ENCODE data around the gene NREP. TPM values are rescaled to one million over a fixed set of nuclear protein-coding genes. Genes with fewer than 3 reads are reported as not detected.

NREP gene
- total and polyA plus RNA-seq, 4 donors = 3.0 to 82.7 (median 9.8) TPM

- DNase-seq (ENCODE audit: low spot score) = no peak
- no peaks in the 10 kb centered on the region for H3K9me3 ChIP-seq (ENCODE audit: control insufficient read depth in 4 of 4, low read length in 3 of 4)
- H3K9ac ChIP-seq (ENCODE audit: low read depth in 1 of 2, low read length in 2 of 2) = no peak overlapping the region
- H3K36me3 ChIP-seq (ENCODE audit: control insufficient read depth in 4 of 4, insufficient read depth in 3 of 4, low read depth in 1 of 4, low read length in 3 of 4) = no peaks in the 10 kb centered on the region
- H3K27me3 ChIP-seq (ENCODE audit: control insufficient read depth in 4 of 4, insufficient read depth in 4 of 4, low read length in 3 of 4) = no peaks in the 10 kb centered on the region
- no peak overlapping the region for H3K27ac ChIP-seq (ENCODE audit: low read depth in 1 of 2, low read length in 2 of 2)
- TF ChIP-seq TAF1 (conservative IDR thresholded peaks at IDR 0.05) = no peak
- no peak for TF ChIP-seq ZBTB33 (IDR thresholded peaks at IDR 0.05)
- TF ChIP-seq REST (IDR thresholded peaks at IDR 0.05) = no peak
- no peak for TF ChIP-seq HNF4A (conservative IDR thresholded peaks at IDR 0.05)
- TF ChIP-seq FOXA2 (IDR thresholded peaks at IDR 0.05) = no peak
- TF ChIP-seq MAX (IDR thresholded peaks at IDR 0.05) = no peak
- TF ChIP-seq FOXA1 (IDR thresholded peaks at IDR 0.05) = no peak
- no peak for TF ChIP-seq SP1 (IDR thresholded peaks at IDR 0.05)
- no peak for TF ChIP-seq YY1 (IDR thresholded peaks at IDR 0.05)
- TF ChIP-seq RXRA (IDR thresholded peaks at IDR 0.05) = no peak
- no peak for TF ChIP-seq CTCF (IDR thresholded peaks at IDR 0.05; ENCODE audit: low read depth, low read length, missing input control)
- TF ChIP-seq ATF3 (IDR thresholded peaks at IDR 0.05) = no peak
- no peak for TF ChIP-seq RAD21 (IDR thresholded peaks at IDR 0.05)
- no peak for TF ChIP-seq EGR1 (IDR thresholded peaks at IDR 0.05; ENCODE audit: low read depth in 2 of 2)
- TF ChIP-seq NR2F2 (IDR thresholded peaks at IDR 0.05) = no peak
- no peak for TF ChIP-seq HNF4G (IDR thresholded peaks at IDR 0.05)
- TF ChIP-seq JUND (IDR thresholded peaks at IDR 0.05) = no peak
- TF ChIP-seq GABPA (IDR thresholded peaks at IDR 0.05 in 1 of 2, conservative IDR thresholded peaks at IDR 0.05 in 1 of 2) = no peak
- H3K4me1 ChIP-seq (ENCODE audit: control insufficient read depth in 4 of 4, insufficient read depth in 4 of 4, low read length in 3 of 4) = peaks cover 4 to 9% (median 7%) of the 10 kb centered on the region in 4 donors
- no peak overlapping the region for H3K4me3 ChIP-seq (ENCODE audit: low read depth in 1 of 3, low read length in 3 of 3)
- 61% methylated on average over 2 of the region's 2 CpGs for WGBS
Observed at GRCh38 chr5:111704452-111705085, 52.4 kb downstream of the NREP start.

All from liver (tissue), 9 donors.